Measurements from ENCODE around the gene MAN1C1.
A peak's percentile ranks its signal among the peaks of the same experiment; 100 is the strongest.

GRCh38 chr1:25608488-25609178 is 8.0 kb upstream of the MAN1C1 start:
- TF ChIP-seq CTCF (IDR thresholded peaks at IDR 0.05) = peak in 6 of 7 experiments; percentile 11 to 87 (median 66)
- no peak for TF ChIP-seq POLR2A (IDR thresholded peaks at IDR 0.05)
- TF ChIP-seq EP300 (IDR thresholded peaks at IDR 0.05) = no peak
- TF ChIP-seq POLR2AphosphoS5 (IDR thresholded peaks at IDR 0.05) = peak in 2 of 3 donors; percentile 35 to 38
